ENCODE data around the gene TAS1R1.
"Not testable (repeated sequence)": the region's sequence is repeated elsewhere in the genome, so short reads cannot be mapped to it uniquely, and the experiment has no call there.

The TAS1R1 gene

DNA sequence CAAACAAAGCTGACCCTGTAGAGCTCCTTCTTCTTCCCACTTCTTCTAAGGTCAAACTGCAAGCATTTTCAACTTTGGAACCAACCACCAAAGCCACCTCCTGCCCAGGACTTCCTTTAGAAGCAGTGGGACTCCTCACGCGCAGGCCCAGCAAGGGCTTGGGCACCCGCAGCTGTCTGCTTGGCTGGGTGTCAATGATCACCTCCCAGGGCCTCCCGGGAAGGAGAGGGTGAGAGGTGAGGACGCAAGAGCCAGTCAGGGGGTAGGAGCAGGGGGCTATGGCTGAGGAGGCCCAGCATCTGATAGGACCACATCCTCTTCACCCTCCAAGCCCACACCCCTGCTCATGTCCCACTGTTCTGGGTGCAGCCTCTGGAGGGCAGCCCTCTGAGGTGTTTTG, 37.3 kb downstream of the TAS1R1 start:
- DNase-seq, result no peak

DNA sequence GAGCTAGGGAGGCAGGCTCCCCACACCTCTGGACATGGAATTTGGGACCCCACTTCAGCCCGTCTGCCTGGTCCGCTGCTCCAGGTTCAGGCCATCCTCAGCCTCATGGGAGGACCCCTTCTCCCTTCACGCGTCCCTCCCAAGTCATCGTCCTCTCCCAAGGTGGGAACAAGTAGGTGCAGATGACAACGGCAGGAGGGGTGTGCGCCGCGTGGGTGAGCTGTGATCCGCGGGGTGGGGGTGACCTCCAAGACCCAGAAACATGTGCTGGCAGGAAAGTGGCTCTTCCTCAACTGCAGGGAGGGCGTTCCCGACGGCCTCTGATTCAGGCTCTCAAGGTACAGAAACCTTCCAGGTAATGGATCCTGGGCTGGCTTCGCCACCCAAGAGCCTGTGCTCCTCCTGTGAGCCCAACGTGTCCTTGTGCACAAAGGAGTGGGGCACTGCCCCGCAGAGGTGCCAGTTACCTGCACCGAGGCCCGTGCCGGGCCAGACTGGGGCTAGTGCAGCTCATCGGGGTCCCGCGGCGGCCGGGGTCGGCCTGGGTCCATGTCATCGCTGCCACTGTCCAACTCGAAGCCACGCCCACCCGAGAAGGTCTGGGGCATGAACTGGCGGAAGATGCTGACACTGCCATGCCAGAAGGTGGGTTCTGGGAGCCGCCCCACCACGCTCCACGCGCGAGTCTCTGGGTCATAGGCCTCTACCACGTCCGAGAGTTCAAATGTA, 37.9 kb downstream of the TAS1R1 start:
- no peak for DNase-seq

DNA sequence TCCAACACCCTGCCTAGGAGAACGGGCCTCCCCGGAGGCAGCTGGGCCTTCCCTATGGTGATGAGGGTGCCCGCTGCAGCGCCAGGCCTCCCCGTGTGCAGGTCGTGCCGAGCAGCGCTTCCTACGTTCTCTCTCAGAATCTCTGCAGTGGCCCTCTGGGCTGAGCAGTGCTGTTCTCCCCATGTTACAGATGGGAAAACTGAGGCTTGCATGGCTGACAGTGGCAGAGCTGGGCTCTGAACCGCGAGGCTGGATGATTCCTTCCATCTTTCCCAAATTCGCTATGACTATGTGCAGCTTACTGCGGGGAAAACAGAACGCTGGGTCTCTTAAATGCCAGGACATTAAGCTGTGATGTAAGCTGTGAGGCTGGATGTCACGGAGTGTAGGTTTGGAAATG, 38.7 kb downstream of the TAS1R1 start:
- no peak for DNase-seq

DNA sequence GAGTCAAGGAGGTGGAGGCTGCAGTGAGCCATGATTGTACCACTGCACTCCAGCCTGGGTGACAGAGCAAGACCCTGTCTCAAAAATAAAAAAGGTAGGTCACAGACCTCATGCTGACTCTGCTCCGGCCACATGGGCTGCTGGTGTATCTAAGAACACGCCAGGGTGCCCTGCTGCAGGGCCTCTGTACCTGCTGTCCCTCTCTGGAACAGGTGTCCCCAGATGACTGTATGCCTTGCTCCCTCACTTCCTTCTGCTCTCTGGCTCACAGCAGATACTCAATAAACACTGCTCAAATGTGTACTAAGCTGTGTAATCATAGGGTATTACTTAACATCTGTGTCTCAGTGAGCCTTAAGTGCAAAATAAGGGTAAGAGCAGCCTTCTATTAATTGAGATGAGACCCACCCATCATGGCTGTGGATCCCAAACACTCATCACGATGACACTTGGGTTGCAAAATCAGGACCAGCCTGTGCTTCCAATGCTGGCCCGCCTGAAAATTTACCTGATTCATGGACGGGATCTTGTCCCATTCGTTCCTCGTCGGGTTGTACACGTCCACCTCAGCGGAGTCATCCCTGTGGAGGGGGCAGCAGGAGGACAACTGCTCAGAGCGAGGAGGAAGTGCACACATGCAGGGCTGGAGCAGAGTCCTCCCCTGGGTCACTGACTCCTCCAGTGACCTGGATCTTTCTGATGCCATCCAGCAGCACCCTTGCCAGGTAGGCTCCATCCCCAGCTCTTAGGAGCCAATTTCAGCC, 40.1 kb downstream of the TAS1R1 start:
- no peak for DNase-seq

DNA sequence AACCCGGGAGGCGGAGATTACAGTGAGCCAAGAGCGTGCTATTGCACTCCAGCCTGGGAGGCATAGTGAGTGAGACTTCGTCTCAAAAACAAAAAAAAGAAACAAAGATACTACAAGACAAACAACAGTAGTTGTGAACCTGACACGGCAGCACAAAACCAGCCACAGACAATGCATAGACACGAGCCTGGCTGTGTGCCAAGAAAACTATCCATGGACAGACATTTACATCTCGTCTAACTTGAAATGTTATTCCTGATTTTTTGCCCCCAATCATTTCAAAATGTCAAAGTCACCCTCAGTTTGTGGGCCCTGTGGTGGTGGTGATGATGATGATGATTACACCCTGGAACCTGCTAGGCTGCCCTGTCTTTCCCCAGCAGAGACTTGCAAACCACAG, 41.2 kb downstream of the TAS1R1 start:
- no peak for DNase-seq

DNA sequence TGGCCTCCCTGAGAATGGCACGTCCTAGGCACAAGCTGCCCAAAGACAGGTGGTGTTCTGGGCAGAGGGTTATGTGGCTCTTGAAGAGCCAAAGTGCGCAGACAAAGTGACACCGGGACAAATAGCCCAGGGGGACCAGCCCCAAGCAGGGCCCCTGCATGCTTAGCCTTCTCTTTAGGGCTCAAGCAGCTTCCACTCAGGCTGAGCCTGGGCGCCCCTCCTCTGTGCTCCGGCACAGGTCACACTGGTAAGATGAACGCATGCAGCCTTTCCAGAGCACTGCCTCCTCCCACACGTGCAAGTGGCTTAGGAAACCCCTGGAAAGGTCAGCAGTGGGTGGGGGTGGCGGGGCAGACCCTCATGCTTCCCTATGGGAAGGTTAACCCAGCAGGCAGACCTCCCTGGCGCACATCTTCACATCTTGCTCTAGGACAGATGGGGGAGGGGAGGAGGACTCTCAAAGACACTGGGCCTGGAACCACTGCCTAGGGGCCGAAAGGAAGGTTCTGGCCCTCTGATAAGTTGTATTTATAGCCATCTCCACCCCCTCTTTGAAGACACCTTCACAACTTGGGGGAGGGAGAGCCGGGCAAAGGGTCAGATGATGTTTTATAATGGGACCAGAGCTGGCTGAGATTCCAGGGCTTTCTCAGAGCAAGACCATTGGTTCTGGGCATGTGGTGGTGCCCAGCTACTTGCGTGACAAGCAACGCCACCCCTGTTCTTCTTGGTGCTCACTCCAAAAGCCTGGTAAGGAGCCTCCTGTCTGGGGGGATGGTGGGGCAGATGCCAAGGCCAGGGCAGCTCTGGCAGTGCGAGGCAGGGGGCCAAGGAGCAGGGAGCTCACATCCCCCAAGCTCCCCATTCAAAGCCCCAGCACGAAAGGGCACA, 42.0 kb downstream of the TAS1R1 start:
- DNase-seq, result no peak

DNA sequence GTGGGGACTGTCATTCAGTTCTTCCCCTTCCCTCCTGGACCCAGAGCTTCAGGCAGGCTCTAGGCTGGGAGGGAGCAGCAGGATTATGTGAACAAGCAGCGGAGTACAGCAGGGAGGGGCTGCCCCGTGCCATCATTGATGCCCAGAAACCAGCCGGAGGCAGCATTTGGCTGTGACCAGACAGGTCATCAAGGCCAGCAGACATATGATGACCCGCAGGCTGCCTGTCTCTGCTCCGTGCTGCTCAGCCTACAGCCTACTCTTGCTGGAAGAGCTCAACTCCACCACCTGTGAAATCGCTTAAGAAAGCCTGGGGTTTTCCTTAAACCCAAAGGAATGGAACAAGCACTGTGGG, 42.6 kb downstream of the TAS1R1 start:
- no peak for DNase-seq

DNA sequence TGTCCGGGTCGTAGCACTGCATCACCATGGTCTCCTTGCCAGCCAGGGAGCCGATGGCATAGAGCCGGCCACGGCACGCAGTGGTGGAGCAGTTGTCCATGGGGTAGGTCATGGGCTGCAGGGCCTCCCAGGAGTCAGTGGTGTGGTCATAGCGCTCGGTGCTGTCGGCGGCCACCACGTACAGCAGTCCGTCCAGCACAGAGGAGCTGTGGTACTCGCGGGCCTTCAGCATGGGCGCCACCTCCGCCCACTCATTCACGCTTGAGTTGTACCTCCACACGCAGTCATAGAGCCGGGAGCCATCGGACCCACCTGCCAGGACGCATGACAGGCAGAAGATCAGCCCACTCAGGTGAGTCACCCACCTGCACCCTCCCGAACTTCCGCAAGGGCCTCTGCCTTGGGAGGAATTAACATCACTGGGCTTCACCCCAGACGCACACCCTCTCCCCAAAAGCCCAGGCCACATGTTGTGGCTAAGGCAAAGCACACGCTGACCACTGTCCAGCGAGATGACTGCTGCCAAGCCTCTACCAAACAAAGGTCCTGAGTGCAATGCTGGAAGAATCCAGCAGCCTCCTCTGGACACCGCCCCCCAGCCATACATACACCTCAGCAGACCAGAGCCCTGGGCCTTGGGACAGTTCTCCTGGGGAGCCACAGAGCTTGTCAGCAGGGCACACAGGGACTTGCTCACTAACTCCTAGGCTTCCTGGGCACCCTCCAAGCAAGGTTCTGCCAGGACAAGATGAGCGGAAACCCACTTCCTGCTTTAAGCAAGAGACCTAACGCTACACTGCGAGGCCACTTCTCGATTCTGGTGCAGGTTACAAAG, 44.3 kb downstream of the TAS1R1 start:
- DNase-seq, result no peak

DNA sequence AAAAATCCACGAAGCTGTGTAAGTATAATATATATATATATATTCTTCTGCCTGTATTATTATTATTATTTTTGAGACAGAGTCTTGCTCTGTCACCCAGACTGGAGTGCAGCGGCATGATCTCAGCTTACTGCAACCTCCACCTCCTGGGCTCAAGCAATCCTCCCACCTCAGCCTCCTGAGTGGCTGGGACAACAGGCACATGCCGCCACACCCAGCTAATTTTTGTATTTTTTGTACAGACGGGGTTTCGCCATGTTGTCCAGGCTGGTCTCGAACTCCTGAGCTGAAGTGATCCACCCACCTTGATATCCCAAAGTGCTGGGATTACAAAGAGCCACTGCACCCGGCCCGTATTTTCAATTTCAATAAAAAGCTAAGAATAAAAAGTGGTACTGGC, 44.9 kb downstream of the TAS1R1 start:
- not testable (repeated sequence) for DNase-seq

DNA sequence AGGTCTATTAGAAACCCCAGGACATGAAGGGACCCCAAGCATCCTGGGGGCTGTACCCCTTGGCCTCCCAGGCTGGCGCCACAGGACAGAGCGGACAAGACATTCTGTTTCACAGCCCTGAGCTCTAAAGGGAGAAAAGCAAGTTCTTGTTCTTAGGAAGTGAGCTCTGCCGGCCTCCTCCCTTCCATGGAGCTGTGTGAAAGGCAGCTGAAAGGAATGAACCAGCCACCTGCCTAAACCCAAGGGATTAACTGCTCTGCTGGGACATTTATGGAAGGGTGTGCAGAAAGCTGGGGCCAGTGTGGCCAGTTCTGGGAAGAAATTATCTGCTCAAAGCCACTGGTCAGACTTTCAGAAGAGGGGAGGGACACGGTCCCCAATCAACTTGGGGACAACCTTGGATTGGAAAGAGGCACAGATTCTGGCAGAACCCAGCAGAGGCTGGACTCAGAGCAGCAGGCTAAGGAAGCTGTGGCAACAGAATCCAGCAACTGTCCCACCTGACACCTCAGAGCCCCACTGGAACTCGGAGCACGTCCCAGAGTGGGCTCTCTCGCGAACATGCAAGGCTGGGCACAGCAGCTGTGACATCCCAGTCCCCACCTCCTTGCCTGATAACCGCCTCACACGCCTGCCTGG, 45.4 kb downstream of the TAS1R1 start:
- DNase-seq, result no peak

DNA sequence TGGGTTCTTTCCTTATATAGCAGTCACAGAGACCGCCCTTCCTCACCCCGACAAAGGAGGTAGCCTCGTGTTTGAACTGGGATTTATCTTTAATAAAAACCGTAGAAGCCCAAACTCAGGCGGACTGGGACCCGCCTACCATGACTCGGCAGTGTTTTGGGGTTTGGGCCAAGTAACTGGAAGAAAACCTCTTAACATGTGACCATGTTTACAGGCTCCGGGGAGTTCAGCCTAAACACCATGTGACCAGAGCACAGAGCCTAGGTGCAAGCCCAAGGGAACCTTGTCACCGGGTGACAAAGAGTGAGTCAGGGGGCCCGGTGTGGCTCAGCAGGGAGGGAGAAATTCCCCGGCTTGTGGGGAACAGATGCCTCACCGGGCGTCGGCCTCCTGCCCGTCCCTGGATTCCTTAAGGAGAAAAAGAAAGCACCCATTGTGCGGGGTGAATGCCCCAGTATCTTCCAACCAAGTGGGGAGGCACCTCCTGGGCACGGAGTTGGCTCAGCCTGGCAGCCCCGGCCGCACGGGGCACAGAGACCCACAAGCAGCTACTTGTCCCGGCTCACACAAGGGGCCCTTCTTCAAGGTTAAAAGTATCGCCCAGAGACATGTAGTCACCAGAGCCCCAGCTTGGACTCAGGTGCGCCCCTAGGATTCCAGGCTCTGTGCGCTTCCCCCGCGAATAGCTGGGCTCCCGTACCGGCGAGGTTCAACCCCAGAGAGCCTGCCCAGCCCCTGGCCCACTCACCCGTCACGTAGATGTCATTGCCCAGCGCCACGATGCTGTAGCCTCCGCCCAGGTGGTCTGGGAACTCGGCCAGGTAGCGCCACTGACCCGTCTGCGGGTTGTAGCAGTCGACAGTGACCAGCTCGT, 46.2 kb downstream of the TAS1R1 start:
- no peak for DNase-seq

DNA sequence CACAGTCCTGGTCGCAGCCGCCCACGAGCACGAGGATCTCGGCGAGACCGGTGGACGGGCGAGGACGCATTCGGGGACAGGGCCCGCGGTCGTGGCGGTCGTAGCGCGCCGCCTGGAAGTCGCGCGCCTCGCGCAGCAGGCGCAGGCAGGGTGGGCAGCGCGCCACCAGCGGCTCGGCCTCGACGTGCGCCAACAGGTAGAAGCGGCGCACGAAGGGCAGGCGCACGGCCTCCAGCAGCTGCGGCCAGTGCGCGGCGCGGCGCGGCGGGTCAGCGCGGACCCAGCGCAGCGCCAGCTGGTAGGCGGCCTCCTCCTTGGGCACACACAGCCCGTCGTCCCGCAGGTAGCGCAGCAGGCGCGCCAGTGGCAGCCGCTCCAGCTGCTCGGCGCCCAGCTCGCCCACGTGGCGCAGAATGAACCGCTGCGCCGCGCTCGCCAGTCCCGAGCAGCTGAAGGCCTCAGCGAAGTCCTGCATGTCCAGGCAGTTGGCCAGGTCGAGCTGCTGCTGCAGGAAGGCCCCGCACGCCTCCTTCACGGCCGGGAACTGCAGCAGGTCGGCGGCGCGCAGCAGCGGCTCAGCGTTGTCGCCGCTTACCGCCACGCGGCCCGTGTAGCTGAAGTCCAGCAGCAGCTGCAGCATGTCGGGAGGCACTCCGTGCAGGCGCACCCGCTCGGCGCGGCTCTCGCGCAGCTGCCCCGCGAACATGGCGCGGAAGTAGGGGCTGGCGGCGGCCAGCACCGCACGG, 47.0 kb downstream of the TAS1R1 start:
- DNase-seq, result peak; percentile 62 to 63

DNA sequence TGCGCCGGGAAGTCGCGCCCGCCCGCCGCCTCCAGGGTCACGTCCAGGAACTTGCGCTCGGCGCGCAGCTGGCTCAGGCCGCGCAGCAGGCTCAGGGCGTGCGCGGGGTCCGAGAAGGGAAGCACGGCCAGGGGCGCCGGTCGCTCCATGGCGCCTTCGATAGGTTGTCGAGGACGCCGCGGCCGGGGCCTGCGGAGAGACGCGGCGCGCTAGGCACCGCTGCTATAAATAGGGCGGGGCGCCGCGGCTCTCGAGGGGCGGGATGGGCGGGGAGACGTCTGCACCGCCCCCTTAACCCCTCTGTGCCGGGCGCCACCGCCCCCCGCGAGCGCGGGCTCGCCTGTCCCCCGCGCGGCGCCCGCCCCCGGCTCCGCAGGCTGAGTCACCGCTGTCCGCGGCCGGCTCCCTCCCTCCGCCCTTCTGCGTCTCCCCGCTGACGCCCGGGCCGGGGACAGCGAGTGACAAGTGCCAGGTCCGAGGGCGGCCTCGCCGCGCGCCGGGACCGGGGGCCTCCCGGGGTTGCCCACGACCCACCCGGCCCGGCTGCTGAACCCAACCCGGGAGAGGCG, 47.6 kb downstream of the TAS1R1 start, which contains the start of gene KLHL21:
TSS of gene KLHL21 (minus strand) at position 201 of the 569 bp plus-strand sequence. CDS start at position 149, 52 bp downstream.
- DNase-seq, result peak; percentile 63 to 79

DNA sequence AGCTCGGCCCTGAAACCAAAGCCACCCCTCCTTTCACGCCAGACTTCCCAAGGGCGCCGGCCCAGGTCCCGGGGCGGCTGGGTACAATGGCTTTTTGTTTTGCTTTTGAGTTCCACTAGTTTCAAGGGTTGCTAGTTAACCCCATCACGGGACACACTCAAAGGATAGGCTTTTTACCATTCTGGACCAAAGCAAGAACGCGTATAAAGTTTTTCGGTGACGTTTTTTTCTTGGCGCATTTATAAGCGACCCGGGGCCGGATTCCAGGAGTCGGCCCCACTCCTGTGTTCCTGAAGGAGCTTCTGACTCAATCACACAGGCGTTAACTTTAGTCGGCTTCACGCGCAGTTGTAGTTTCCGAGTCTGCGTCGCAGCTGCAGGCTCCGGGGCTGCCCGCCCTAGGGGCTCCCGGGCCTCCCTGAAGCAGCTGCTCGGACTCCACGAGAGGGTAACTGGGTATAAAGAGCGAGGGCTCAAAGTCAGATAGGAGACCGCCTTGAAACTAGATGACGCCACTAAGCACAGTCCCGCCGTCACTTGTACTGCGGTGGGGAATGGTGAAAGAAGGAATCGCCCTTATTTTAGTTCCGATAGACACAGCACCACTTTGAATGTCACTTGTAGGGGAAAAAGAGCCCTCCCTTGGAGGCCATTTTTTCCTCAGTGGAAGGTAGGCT, 48.3 kb downstream of the TAS1R1 start:
- no peak for DNase-seq

DNA sequence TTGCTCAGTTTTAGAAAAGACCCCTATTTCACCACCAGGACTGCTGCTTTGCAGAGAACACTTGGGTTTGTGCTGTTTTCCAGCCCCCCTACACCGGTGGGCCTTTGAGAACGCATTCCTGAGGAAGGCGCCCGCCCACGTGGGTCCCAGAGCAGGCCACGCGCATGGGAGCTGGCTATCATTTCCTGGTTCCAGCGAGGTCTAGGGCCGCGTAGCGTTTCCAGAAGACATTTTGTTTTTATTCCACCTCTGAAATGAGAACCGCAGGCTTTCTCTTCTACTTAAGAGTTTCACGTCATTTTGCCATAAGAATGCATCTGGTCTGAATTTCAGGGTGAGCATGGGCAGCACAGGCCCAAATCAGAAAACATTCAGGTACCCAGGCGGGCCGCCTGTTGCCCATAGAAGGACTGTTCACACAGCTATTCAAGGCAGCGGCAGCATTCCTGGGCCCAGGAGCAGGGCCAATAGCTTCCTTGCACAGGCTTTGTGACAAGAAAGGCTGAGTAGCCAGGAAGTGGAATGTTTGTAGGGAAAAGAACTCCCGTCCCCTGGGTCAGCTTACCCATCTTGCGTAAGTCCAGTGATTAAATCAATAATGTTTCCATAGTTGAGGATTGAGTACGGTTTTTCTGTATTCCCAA, 48.9 kb downstream of the TAS1R1 start:
- no peak for DNase-seq

DNA sequence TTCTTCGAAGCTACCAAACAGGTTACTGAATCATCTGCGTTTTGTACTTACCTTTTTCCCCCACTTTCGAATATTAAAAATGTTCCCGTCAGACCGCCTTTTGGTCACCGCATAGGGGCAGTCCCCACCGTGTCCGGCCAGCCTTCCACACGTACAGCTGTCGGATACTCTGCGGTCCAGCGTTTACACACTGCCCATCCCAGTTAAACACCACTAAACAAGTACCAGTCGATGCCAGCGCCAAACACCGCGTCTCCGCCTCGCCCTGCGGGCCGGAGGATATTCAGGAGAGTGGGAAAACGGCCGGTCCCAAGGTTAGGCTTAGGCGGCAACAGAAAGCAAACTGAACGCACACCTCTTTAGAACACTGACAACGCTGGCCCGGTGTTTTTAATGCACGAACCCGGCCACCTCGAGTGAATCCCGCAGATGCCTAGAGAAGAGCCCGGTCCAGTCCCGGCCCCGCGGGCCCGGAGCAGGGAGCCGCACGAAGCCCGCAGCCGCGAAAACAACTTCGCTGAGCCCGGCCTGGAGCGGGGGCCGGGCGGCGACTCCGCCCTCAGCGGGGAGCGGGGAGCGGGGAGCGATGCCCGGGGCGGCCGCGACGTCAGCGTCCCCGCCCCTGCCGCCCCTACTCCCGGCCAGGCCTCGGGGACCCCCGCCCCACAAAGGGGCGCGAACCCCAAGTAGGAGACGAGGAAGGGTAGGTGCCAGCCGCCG, 57.7 kb downstream of the TAS1R1 start:
- DNase-seq, result peak; percentile 35 to 57

DNA sequence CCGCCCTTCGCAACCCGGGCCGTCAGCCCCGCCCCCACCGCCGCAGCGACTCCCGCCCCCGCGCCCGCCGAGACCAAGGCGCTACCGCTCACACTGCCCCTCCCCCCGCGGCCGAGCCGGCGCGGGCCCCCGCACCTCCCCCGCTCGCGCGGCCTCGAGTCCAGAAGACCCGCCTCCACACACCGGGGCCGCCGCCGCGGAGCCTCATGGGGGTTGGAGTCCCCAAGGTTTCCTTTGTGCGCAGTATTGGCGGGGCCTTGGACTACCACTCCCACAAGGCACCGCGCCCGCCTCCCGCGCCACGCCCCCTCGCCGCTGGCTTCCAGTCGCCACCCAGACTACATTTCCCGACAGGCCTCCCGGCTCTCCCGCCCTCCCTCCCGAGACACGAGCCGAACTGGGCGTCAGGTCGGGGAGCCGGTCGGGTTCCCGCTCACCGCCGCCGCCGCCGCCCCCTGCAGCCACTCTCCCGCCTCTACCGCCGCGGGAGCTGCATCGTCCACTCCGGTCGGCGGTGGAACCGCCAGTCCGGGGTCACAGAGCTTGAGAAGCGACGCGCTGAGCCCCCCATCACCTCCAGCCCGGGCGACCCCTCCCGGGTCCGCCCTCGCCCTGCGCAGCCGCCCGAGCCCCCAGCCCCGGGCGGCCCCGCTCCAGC, 58.4 kb downstream of the TAS1R1 start, which contains the start of gene PHF13:
TSS of gene PHF13 (plus strand) at position 371 of the 658 bp plus-strand sequence. CDS start 336 bp downstream, outside the sequence.
- DNase-seq, result peak; percentile 95 to 97

Measured in SHP77 (cell line).